H1 (cell line): ENCODE data around the gene PRR12. TPM values are rescaled to one million over a fixed set of nuclear protein-coding genes. Genes with fewer than 3 reads are reported as not detected.

Source experiments
- CTCF ChIA-PET: fragments of 300-600 bp; sonication (Branson Sonifier 250); formaldehyde crosslinking; loops from one replicate; lab custom pipeline; 2021; ENCODE audit not compliant: partially characterized antibody; lab: Charles Lee
- POLR2A ChIA-PET: fragments of 300-600 bp; sonication (Branson Sonifier 250); formaldehyde crosslinking; loops from one replicate; lab custom pipeline; 2021; ENCODE audit warnings: inconsistent platforms; ENCODE audit not compliant: partially characterized antibody; lab: Charles Lee
- DNase-seq, 2 experiments: peaks; one replicate each; pipeline versions ENCODE4 v3.0.0 to v3.0.0-alpha.2; 2010 to 2022; ENCODE audit warnings: low spot score in 2 of 2, low read depth in 1 of 2, mixed read lengths in 1 of 2
- FAIRE-seq: peaks from 2 replicates; lab custom pipeline; 2011; peaks lifted over from hg19 to GRCh38; lab: Jason Lieb, UNC
- H2AFZ ChIP-seq: 2 replicates; pipeline ENCODE4 v1.8.1; 2012; ENCODE audit warnings: low read length, inconsistent platforms
- H2AK5ac ChIP-seq: 2 replicates; pipeline ENCODE4 v1.6.1; 2013; ENCODE audit warnings: low read depth, low read length
- H2BK120ac ChIP-seq: replicated peaks from 2 replicates; pipeline ENCODE3; 2013; ENCODE audit warnings: low read depth, low read length, inconsistent platforms
- H2BK12ac ChIP-seq: 2 replicates; pipeline ENCODE4 v1.6.1; 2013; ENCODE audit warnings: low read depth, low read length
- H2BK15ac ChIP-seq: 2 replicates; pipeline ENCODE4 v1.6.1; 2013; ENCODE audit warnings: low read length
- H2BK20ac ChIP-seq: 2 replicates; pipeline ENCODE4 v1.6.1; 2013; ENCODE audit warnings: low read length
- H2BK5ac ChIP-seq: 2 replicates; pipeline ENCODE4 v1.6.1; 2013; ENCODE audit warnings: low read depth, low read length
- H3K14ac ChIP-seq: 2 replicates; pipeline ENCODE4 v1.6.1; 2013; ENCODE audit warnings: inconsistent platforms; ENCODE audit not compliant: insufficient read length
- H3K18ac ChIP-seq: 2 replicates; pipeline ENCODE4 v1.6.1; 2013; ENCODE audit warnings: low read length; ENCODE audit errors: extremely low read depth
- H3K23ac ChIP-seq: 2 replicates; pipeline ENCODE4 v1.6.1; 2013; ENCODE audit warnings: inconsistent platforms; ENCODE audit not compliant: insufficient read length
- H3K23me2 ChIP-seq: 2 replicates; pipeline ENCODE4 v1.6.1; 2013; ENCODE audit warnings: low read depth, low read length
- H3K27ac ChIP-seq: 2 replicates; pipeline ENCODE4 v1.6.1; 2011; ENCODE audit warnings: low read depth, low read length, inconsistent platforms
- H3K27me3 ChIP-seq, 4 experiments: replicated peaks in 1 of 4; 1 replicate in 1 of 4; 2 replicates in 3 of 4; pipeline versions ENCODE4 v1.6.1 to v1.8.1; 2011 to 2013; ENCODE audit warnings: low read length in 3 of 4, mild to moderate bottlenecking in 3 of 4, inconsistent platforms in 2 of 4, mixed read lengths in 2 of 4, moderate library complexity in 1 of 4; ENCODE audit not compliant: control insufficient read depth in 3 of 4, insufficient read depth in 3 of 4; ENCODE audit errors: extremely low read depth in 1 of 4
- H3K36me3 ChIP-seq, 4 experiments: 2 replicates each; pipeline versions ENCODE4 v1.6.1 to v1.8.1; 2011 to 2013; ENCODE audit warnings: mild to moderate bottlenecking in 4 of 4, low read length in 3 of 4, moderate library complexity in 2 of 4, control low read depth in 1 of 4, inconsistent platforms in 1 of 4; ENCODE audit not compliant: insufficient read depth in 4 of 4, control insufficient read depth in 2 of 4
- H3K4ac ChIP-seq: replicated peaks from 2 replicates; pipeline ENCODE3; 2013; ENCODE audit warnings: low read length, low read depth, mixed read lengths, inconsistent platforms; ENCODE audit not compliant: insufficient read length
- H3K4me1 ChIP-seq, 4 experiments: replicated peaks in 1 of 4; 1 replicate in 1 of 4; 2 replicates in 3 of 4; pipeline versions ENCODE4 v1.6.1 to v1.8.1; 2011 to 2013; ENCODE audit warnings: low read length in 3 of 4, inconsistent platforms in 2 of 4, mixed read lengths in 1 of 4; ENCODE audit not compliant: insufficient read depth in 4 of 4, control insufficient read depth in 3 of 4
- H3K4me2 ChIP-seq, 2 experiments: 2 replicates each; pipeline versions ENCODE4 v1.6.1 to v1.8.1; 2011 to 2013; ENCODE audit warnings: low read depth in 2 of 2, low read length in 2 of 2, control low read depth in 1 of 2, inconsistent platforms in 1 of 2, mild to moderate bottlenecking in 1 of 2; ENCODE audit not compliant: insufficient read depth in 1 of 2
- H3K4me3 ChIP-seq, 4 experiments: fragments of 200-600, 300-600 bp in 1 of 4; sonication (generic), shearing (Covaris generic), sonication (Bioruptor Twin) in 1 of 4; 2 replicates each; pipeline versions ENCODE4 v1.5.1 to v1.8.1; 2011 to 2016; ENCODE audit warnings: low read length in 4 of 4, low read depth in 3 of 4, control low read depth in 2 of 4, inconsistent platforms in 2 of 4, mild to moderate bottlenecking in 2 of 4, mixed read lengths in 1 of 4, moderate library complexity in 1 of 4; ENCODE audit not compliant: insufficient read depth in 2 of 4; ENCODE audit errors: extremely low read depth in 1 of 4
- H3K56ac ChIP-seq: replicated peaks from 2 replicates; pipeline ENCODE3; 2013; ENCODE audit warnings: low read depth, mild to moderate bottlenecking, mixed read lengths, low read length, inconsistent platforms; ENCODE audit not compliant: insufficient read length
- H3K79me1 ChIP-seq: 2 replicates; pipeline ENCODE4 v1.6.1; 2013; ENCODE audit warnings: low read depth, low read length, control low read depth
- H3K79me2 ChIP-seq, 2 experiments: 2 replicates each; pipeline versions ENCODE4 v1.6.1 to v1.8.1; 2012 to 2013; ENCODE audit warnings: low read length in 2 of 2, mild to moderate bottlenecking in 2 of 2, inconsistent platforms in 1 of 2; ENCODE audit not compliant: insufficient read depth in 2 of 2, control insufficient read depth in 1 of 2
- H3K9ac ChIP-seq, 4 experiments: replicated peaks in 1 of 4; 1 replicate in 1 of 4; 2 replicates in 3 of 4; pipeline versions ENCODE4 v1.6.1 to v1.8.1; 2011 to 2013; ENCODE audit warnings: low read depth in 3 of 4, low read length in 3 of 4, control low read depth in 2 of 4, mild to moderate bottlenecking in 2 of 4, moderate library complexity in 2 of 4, inconsistent platforms in 1 of 4; ENCODE audit errors: extremely low read depth in 1 of 4
- H3K9me3 ChIP-seq, 2 experiments: 2 replicates each; pipeline versions ENCODE4 v1.6.1 to v1.8.1; 2012 to 2013; ENCODE audit warnings: mild to moderate bottlenecking in 2 of 2, moderate library complexity in 2 of 2, control low read depth in 1 of 2, inconsistent platforms in 1 of 2, low read depth in 1 of 2, low read length in 1 of 2, mixed read lengths in 1 of 2; ENCODE audit not compliant: insufficient read depth in 2 of 2
- H4K20me1 ChIP-seq, 2 experiments: replicated peaks in 1 of 2; 2 replicates each; pipeline versions ENCODE3 to v1.8.1; 2011 to 2013; ENCODE audit warnings: inconsistent platforms in 2 of 2, low read length in 2 of 2, mild to moderate bottlenecking in 1 of 2; ENCODE audit not compliant: insufficient read depth in 2 of 2, control insufficient read depth in 1 of 2
- H4K5ac ChIP-seq: 2 replicates; pipeline ENCODE4 v1.6.1; 2013; ENCODE audit warnings: low read length, low read depth, mixed read lengths, inconsistent platforms; ENCODE audit not compliant: insufficient read length
- H4K8ac ChIP-seq: 2 replicates; pipeline ENCODE4 v1.8.0; 2013; ENCODE audit warnings: mild to moderate bottlenecking, moderate library complexity, low read length, inconsistent platforms; ENCODE audit not compliant: insufficient read depth; ENCODE audit errors: extremely low read depth
- H4K91ac ChIP-seq: replicated peaks from 2 replicates; pipeline ENCODE3; 2013; ENCODE audit warnings: low read length, mixed read lengths, inconsistent platforms; ENCODE audit not compliant: insufficient read length
- BACH1 ChIP-seq: IDR thresholded peaks from 2 replicates; pipeline ENCODE4 v1.6.1; 2012; ENCODE audit warnings: low read length, improper control_type of control experiment
- BCL11A ChIP-seq, 2 experiments: IDR thresholded peaks; one replicate each; pipeline ENCODE4 v1.6.1; 2011; ENCODE audit warnings: low read depth in 2 of 2, low read length in 2 of 2, mild to moderate bottlenecking in 2 of 2
- CREB1 ChIP-seq: IDR thresholded peaks from 2 replicates; pipeline ENCODE4 v1.6.1; 2012; ENCODE audit warnings: inconsistent platforms
- GABPA ChIP-seq: IDR thresholded peaks from 2 replicates; pipeline ENCODE4 v1.6.1; 2011; ENCODE audit warnings: mild to moderate bottlenecking, low read length, moderate library complexity, borderline replicate concordance; ENCODE audit not compliant: insufficient read depth
- PHF8 ChIP-seq: fragments of 200-600 bp; sonication (generic); conservative IDR thresholded peaks from 2 replicates; pipeline ENCODE4 v1.7.1; 2012; ENCODE audit warnings: low read depth, mild to moderate bottlenecking, inconsistent platforms, low read length, moderate library complexity
- TAF1 ChIP-seq: IDR thresholded peaks from 2 replicates; pipeline ENCODE4 v1.6.1; 2011; ENCODE audit warnings: mild to moderate bottlenecking, low read depth, low read length
- TAF7 ChIP-seq: optimal IDR thresholded peaks from 2 replicates; pipeline ENCODE3; 2011; ENCODE audit warnings: low read depth, mild to moderate bottlenecking, inconsistent platforms, low read length, moderate library complexity, borderline replicate concordance
- TEAD4 ChIP-seq: IDR thresholded peaks from 2 replicates; pipeline ENCODE4 v1.6.1; 2012; ENCODE audit warnings: low read depth, low read length, inconsistent platforms, mixed read lengths
- WGBS, 2 experiments: shearing (Covaris generic) in 1 of 2; methylation state at CpG; one replicate each; pipeline versions ENCODE4 v1.1.6 to v1.1.7; 2013 to 2015; ENCODE audit warnings: low lambda C conversion rate in 2 of 2, mixed read lengths in 2 of 2, inconsistent platforms in 1 of 2, low coverage in 1 of 2, missing lambda C conversion rate in 1 of 2; ENCODE audit not compliant: insufficient replicate concordance in 2 of 2, insufficient coverage in 1 of 2, insufficient read length in 1 of 2; ENCODE audit errors: extremely low coverage in 1 of 2, missing lambda C conversion rate in 1 of 2; 5-methylcytosine and 5-hydroxymethylcytosine counted together
- polyA plus RNA-seq, 7 experiments: library from polyadenylated mRNA; depleted of rRNA in 3 of 7; stranded (reverse) in 5 of 7; unstranded in 2 of 7; fragments of >200 nt in 5 of 7; fragments of 200-250 nt in 2 of 7; gene quantifications; 1 replicate in 5 of 7; 2 replicates in 1 of 7; 4 replicates in 1 of 7; pipeline versions ENCODE4 v1.2.1 to v1.2.3, GENCODE V29; 2011 to 2013; ENCODE audit warnings: missing spikeins in 2 of 7, mixed read lengths in 2 of 7
- total RNA-seq: library from RNA; stranded (reverse); fragmentation: NEBNext Ultra II Directional; extraction: Animal tissue kit (Norgen Biotek cat#: 25700); gene quantifications from 2 replicates; pipeline ENCODE4 v1.2.1, GENCODE V29; 2021
- TF ChIP-seq, protein P1 (sequence below): IDR thresholded peaks from 2 replicates; pipeline ENCODE4 v1.6.1; 2012; ENCODE audit warnings: low read length, inconsistent platforms

Gene PRR12
- total and polyA plus RNA-seq, 2 of the 8 experiments (the other 6 are each of a cell fraction or from before 2014, with no cell fraction given): 2.5 to 59.4 TPM

GRCh38 chr19:49589502-49589905 is 1.5 kb upstream of the PRR12 start:
- FAIRE-seq: no peak
- 78% methylated on average over 3 of the region's 5 CpGs; no CpG with 5 or more reads in 1 of the 2 experiments for WGBS, 2 experiments
- Histone ChIP-seq H3K27ac (no peak overlapping the region), H3K4me1 (peaks cover 4 to 17% (median 7%) of the 10 kb centered on the region in 4 experiments), H2BK20ac (0 out of 2 replicates have a peak overlapping the region, but pooled peaks have one; percentile 75), H2BK5ac (peak overlapping the region; percentile 92; the same call in 1 of the 2 replicates), H4K20me1 (peaks cover 0 to 6% of the 10 kb centered on the region in 2 experiments), H3K14ac (no peak overlapping the region), H3K27me3 (no peaks in the 10 kb centered on the region), H4K5ac (peak overlapping the region; percentile 65), H4K8ac (no peak overlapping the region; the same call in 1 of the 2 replicates), H3K36me3 (peaks cover 5 to 6% (median 6%) of the 10 kb centered on the region in 4 experiments; a peak in 7 of 8 replicates), H3K18ac (peak overlapping the region; percentile 71; the same call in 1 of the 2 replicates), H3K4ac (no peak overlapping the region), H3K23ac (no peak overlapping the region), H3K79me1 (peaks cover 7% of the 10 kb centered on the region; the same call in 1 of the 2 replicates), H2BK15ac (peak overlapping the region; percentile 99), H3K4me2 (peak overlapping the region; percentile 61 to 93), H3K23me2 (peaks cover 20% of the 10 kb centered on the region), H2AFZ (0 out of 2 replicates have a peak overlapping the region, but pooled peaks have one; percentile 58), H3K9me3 (no peaks in the 10 kb centered on the region), H2BK120ac (peak overlapping the region; percentile 7), H3K4me3 (peak overlapping the region in 2 of 4 experiments; percentile 9 to 43; a peak in 4 of 8 replicates), H2BK12ac (peak overlapping the region; percentile 96; the same call in 1 of the 2 replicates), H3K9ac (peak overlapping the region in 2 of 4 experiments; percentile 47 to 49; a peak in 3 of 7 replicates), H3K56ac (no peak overlapping the region), H3K79me2 (peaks cover 4 to 21% of the 10 kb centered on the region in 2 experiments; a peak in 3 of 4 replicates), H4K91ac (peak overlapping the region; percentile 94), H2AK5ac (0 out of 2 replicates have a peak overlapping the region, but pooled peaks have one; percentile 26)
- DNase-seq: no peak
- ChIA-PET POLR2A (interaction anchor here (0.5 to 37.8 kb wide), 14 partner anchors 9 to 116 kb away, joined by 3 to 840 read pairs (median 5); partner anchors contain the start of genes BCL2L12, FLT3LG, IRF3 and NOSIP), CTCF (interaction anchor here (0.7 to 2.1 kb wide), 4 partner anchors 36 to 94 kb away, joined by 3 to 5 read pairs (median 4); no protein-coding TSS in a partner anchor)
- no peak for TF ChIP-seq TAF7
- no peak for TF ChIP-seq TEAD4
- no peak for TF ChIP-seq BACH1
- no peak for TF ChIP-seq CREB1
- TF ChIP-seq BCL11A (IDR thresholded peaks at IDR 0.05; ENCODE audit: low read depth in 2 of 2, low read length in 2 of 2): no peak
- TF ChIP-seq PHF8: no peak
- TF ChIP-seq GABPA: no peak
- TF ChIP-seq, protein P1, sequence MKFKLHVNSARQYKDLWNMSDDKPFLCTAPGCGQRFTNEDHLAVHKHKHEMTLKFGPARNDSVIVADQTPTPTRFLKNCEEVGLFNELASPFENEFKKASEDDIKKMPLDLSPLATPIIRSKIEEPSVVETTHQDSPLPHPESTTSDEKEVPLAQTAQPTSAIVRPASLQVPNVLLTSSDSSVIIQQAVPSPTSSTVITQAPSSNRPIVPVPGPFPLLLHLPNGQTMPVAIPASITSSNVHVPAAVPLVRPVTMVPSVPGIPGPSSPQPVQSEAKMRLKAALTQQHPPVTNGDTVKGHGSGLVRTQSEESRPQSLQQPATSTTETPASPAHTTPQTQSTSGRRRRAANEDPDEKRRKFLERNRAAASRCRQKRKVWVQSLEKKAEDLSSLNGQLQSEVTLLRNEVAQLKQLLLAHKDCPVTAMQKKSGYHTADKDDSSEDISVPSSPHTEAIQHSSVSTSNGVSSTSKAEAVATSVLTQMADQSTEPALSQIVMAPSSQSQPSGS: no peak
- TF ChIP-seq TAF1: no peak
